Suprapubic skin (tissue), 4 donors: Measurements from ENCODE around the gene RNF212.

ENCODE experiments used
- CTCF ChIP-seq, 2 donors: fragments of 200-600 bp in 1 of 2; fragments of 450-650 bp in 1 of 2; sonication (generic) in 1 of 2; IDR thresholded peaks; one replicate each; pipeline ENCODE4 v1.5.1; 2016 to 2019; ENCODE audit warnings: antibody characterized with exemption in 2 of 2, mild to moderate bottlenecking in 1 of 2, moderate library complexity in 1 of 2
- EP300 ChIP-seq: sonication (generic); formaldehyde crosslinking; IDR thresholded peaks from one replicate; pipeline ENCODE4 v1.6.1; 2017; ENCODE audit warnings: antibody characterized with exemption
- POLR2A ChIP-seq, 2 donors: fragments of 450-650 bp; IDR thresholded peaks; one replicate each; pipeline ENCODE4 v1.6.1; 2017; ENCODE audit warnings: antibody characterized with exemption in 2 of 2, mild to moderate bottlenecking in 2 of 2, moderate library complexity in 2 of 2
- POLR2AphosphoS5 ChIP-seq, 3 donors: sonication (generic); formaldehyde crosslinking; IDR thresholded peaks; one replicate each; pipeline ENCODE4 v1.6.1; 2017; ENCODE audit warnings: antibody characterized with exemption in 3 of 3

DNA sequence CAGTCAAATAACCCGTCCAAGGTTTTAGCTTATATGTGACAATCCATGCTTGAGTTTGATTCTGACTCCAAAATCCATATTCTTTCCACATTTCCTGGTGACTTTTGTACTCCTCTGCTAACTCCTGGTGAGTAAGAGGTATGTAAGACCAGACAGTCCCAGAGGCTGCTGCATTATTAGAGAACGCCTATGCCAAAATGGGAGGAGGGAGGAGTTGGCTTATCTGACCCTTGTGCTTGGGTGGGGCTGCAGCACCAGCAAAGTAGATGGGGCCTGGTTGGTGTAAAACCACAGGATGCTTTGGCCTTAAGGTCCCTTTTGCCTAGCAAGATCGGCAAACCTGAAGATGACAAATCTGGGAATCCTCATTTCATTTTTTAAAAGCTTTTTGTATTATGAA, 9.1 kb upstream of the RNF212 start:
- TF ChIP-seq EP300, result no peak
- TF ChIP-seq CTCF (IDR thresholded peaks at IDR 0.05), result no peak
- no peak for TF ChIP-seq POLR2AphosphoS5 (IDR thresholded peaks at IDR 0.05)
- TF ChIP-seq POLR2A (IDR thresholded peaks at IDR 0.05), result no peak
